GM21529 (cell line): ENCODE data around the gene ROCK2.

Experiments used
- ATAC-seq: cut with Tn5 transposase; IDR thresholded peaks from one replicate; pipeline ENCODE4 v1.9.1; 2021; ENCODE audit not compliant: unreplicated experiment

Gene ROCK2

DNA sequence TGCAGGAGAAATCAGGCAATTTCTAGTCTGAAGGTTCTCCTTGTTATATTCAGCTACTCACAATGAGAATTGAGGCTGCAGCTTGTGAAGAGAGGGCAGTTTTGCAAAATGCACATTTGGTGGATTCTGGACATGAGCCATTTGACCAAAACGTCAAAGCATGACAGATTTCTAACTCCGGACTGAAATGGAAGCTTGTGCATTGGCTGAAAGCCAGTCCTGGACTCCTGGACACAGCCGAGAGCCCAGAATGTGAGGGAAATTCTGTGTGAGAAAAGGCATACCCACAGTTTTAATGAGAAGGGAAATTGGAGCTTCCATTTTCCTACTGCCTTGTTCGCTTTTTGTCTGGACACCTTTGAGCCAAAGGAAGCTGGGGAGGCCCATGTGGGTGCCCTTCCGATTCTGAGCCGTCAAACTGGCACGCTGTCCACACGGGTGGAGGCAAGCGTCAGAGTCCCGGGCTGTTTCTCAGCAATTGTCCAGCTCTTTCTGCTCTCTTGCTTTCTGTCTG, 23.7 kb upstream of the ROCK2 start:
- ATAC-seq = no peak

DNA sequence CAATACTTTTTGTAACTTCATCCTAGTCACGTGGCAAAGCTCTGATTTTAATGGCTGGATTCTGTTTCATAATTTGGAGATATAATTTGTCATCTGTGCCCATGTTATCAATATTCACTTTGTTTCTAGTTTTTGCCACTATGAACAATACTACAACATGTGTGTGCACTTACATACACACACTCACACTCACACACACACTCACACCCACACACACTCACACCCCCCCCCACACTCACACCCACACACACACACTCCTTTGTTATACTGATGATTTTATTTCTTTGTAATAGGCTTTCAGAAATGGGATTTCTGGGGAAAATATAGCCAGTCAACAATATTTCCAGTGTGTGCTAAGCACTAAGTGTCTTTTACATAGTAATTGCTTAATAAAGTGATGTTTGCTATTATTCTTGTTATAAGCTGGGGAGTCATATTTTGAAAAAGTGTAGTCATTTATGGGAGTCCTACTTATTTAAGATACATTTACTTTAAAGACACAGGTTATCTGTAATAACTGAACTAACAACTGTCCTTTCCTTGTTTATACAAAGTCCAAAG, 22.8 kb upstream of the ROCK2 start:
- ATAC-seq = no peak

DNA sequence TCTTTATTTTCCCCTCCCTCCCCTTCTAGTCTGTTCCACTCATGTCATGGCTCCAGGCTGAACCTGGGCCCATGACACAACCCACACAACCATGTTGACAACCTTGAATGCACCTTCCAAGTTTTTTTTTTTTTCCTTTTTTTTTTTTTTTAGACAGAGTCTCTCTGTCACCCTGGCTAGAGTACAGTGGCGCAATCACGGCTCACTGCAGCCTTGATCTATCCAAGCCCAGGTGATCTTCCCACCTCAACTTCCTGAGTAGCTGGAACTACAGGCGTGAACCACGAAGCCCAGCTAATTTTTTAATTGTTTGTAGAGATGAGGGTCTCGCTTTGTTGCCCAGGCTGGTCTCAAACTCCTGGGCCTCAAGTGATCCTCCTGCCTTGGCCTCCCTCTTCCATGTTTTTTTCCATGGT, 21.9 kb upstream of the ROCK2 start:
- ATAC-seq = no peak

DNA sequence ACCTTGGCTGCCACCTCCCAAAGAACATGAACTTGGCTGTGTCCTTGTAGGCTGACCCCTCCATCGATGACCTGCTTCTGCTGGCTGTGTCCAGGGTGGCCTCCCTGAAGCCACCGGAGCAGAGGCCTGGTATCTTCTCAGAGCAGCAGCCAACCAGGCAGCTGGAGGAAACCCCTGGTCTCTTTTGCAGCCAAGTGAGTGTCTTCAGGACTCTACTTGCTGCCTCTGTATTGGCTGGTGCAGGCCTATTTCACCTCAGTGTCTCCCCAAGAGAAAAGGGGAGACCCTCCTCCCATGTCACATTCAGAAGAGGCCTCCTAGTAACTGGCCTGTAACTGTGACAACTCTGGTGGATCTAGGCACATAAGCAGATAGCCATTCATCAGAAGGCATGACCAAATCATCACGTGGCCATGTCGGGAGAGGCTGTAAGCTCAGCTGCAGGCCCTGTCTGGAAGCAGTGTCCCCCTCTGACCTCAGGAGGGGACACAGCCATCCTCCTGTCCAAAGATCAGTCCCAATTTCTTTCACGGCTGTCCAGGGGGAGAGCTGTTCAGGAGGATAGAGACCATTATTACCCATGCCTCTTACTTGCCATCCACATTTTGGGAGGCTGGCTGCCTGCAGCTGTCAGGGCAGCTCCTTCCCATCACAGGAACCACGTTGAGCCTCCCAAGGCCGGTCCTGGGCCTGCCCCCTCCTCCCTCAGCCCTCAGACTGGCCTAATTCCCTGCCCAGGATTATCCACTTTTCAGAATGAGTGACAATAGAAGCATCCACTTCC, 20.9 kb upstream of the ROCK2 start:
- ATAC-seq = no peak

DNA sequence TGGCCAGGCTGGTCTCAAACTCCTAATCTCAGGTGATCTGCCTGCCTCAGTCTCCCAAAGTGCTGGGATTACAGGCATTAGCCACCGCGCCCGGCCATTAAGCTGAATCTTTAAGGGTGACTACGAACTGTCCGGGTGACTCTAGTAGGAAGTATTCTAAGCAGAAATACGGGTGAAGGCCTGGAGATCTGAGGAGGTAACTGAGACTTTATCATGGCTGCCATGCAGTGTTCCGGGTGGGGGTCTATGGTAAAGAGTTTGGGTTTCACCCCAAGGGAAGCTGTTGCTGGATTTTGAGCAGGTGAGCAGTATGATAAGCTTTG, 20.1 kb upstream of the ROCK2 start:
- ATAC-seq = no peak

DNA sequence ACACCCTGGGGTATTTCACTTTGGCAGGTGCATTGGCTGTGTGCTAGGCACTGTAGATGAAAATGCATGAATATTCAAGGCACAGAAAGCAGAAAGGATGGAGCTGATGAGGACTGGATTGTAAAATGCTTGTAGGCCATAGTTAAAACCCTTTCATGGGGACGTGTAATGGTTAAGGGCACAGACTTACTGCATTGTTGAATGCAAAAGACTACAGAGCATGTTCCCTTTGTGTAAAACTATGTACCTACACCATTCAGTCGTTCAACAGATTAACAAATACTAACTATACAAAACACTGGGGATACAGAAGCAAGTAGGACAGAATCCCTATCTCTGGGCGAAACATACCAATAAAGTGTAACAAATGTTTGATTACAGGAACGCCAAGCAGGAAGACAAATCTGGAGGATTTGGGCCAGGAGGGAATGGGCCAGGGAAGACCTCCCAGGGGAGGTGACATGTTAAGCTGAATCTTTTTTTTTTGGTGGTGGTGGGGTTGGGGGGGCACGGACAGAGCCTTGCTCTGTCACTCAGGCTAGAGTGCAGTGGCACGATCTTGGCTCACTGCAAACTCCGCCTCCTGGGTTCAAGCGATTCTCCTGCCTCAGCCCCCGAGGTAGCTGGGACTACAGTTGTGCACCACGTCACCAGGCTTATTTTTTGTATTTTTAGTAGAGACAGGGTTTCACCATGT, 19.6 kb upstream of the ROCK2 start:
- ATAC-seq = no peak

DNA sequence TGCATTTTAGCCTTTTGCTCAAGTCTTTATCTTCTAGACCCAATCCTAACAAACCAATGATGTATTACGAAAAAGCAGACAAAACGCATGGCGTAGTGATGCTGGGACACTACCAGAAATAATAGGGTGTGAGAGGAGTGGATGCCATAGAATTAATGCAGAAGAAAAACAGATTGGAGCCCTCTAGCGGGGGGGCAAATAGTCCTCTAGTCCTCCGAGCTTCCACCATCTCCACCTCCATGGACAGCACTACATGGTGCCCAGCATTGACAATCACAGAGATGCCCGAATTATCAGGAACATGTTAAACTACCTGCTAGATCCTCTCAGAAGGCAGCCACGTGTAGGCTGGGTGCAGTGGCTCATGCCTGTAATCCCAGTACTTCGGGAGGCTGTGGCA, 15.4 kb upstream of the ROCK2 start:
- no peak for ATAC-seq

DNA sequence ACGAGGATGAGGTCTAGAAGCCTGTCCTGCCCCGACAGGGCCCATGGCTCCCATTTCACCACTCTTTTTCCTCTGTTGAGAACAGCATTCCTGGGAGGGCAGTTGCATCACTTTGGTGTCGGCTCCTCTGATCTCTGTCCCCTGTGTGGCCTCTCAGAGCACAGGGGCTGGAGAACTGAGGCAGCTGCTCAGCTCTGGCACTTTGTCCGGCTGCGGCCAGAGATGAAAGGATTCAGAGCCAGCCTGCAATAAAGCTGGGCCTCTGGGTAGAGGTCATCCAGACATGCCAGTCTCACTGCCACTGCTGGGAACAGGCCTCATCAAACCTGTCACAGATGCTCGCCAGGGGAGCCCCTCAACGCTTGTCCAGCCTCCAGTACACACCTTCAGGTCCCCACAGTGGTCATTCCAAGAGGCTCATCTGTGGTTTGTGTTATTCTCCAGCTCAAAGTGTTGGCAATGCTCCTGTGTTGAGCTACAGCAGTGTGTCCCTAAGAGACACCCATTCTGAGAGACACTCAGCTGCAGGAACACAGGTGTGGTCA, 13.1 kb upstream of the ROCK2 start:
- ATAC-seq = no peak

DNA sequence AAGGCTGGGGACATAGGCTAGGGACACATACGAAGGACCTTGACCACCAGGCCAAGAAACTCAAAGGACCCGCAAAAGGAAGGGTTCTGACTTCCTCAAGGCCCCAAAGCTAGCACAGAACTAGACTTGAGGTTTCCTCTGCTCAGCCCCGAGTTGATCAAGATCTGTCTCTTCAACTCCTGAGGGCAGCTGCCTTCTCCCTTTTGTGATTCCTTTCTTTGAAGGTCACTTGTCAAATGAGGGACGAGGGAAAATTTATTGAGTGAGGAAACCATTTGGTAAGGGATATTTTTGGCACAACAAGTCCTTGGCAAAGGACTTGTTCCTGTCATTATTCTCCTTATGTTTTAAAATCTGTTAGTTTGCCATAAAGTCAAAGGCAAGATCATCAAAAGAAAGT, 12.3 kb upstream of the ROCK2 start:
- ATAC-seq = no peak

DNA sequence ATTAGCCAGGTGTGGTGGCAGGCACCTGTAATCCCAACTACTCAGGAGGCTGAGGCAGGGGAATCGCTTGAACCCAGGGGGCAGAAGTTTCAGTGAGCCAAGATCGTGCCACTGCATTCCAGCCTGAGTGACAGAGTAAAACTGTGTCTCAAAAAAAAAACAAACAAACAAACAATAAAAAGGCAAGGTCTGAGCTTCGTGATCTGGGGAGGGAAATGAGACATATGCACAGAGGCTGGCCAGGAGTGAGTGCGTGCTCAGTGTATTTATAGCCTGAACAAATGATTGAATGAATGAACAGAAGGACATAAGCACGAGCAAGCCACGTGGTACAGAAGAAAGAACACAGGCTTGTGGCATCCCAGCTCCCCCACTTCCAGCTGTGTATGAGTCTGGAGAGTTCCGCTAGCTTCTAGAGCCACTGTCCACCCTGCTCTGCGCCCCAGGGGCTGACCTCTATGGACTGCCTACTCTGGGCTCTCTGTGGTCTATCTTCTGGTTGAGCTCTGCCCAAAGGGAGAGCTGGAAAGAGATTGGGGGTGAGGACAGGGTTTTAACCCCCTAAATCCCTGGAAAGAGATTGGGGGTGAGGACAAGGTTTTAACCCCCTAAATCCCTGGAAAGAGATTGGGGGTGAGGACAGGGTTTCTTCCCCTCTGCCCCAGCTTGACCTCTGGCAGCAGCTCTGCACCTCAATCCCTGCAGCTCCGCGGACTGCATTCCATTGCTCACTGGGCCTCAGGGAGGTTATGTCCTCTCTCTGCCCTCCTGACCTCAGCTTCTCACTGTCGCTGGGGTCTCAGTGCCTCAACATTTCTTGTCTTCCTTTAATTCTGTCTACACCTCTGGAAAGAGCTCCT, 11.0 kb upstream of the ROCK2 start:
- ATAC-seq = no peak

DNA sequence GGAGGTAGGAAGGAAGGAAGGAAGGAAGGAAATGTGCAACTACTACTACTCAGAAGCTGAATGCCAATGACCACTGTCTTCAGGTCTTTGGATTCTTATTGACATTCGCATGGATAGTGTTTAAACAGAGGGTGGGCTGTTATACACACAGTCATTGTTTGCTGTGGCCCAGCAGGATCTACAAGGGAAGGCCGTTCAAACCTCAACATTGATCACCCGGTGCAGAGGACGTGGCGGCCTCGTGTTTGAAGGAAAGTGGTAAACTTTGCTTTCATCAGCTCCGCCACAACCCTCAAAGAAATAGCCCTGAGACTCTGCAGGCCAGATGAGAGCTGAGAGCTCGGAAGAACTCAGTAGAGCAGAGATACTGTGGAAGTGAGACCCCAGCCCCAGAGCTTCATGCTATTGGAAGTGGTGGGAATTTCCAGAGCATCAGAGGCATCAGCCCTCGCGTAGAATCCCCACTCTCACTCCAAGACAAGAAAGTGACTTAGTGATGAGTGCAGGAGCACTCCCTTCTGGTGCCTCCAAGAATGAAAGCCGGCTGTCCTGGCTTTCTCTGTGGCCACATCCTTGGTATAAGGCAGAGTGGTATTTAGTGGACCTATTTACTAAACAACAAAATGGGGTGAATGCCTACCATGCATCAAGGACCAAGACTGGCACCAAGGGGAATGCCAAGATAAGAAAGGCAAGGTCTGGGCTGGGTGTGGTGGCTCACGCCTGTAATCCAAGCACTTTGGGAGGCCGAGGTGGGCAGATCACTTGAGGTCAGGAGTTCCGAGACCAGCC, 10.1 kb upstream of the ROCK2 start:
- no peak for ATAC-seq

DNA sequence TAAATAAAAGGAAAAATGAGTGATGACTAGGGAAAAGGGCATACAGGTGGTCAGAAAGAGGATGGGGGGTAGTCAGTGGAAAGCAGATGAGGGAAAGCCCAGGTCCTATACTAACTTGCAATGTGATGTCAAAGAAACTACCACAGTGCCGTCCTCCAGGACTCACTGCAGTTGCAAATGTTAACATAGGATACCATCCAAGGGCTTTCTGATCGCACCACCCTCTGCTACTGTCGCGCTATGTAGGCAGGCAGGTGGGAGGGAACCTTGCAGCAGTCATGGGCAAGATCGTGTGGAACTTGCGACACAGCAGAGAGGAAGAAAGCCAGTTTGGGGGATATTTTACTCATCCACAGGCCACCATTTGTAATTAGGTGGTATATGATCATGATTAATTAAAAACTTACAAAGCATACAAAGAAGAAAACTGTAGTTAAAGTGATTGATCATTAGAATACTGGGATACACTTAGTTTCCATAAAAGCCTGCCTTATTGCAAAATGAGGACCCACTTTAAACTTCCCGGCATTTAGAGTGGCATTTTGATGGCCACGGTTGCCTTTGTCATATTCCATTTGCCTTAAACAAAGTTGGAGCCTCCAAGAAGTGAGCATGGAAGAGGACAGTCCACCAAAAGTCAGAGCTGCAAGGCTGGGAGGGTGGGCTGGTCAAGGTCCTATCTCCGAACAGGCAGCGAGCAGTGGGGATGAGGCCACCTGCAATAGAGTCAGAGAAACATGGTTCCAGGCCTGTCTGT, 8.5 kb upstream of the ROCK2 start:
- no peak for ATAC-seq

DNA sequence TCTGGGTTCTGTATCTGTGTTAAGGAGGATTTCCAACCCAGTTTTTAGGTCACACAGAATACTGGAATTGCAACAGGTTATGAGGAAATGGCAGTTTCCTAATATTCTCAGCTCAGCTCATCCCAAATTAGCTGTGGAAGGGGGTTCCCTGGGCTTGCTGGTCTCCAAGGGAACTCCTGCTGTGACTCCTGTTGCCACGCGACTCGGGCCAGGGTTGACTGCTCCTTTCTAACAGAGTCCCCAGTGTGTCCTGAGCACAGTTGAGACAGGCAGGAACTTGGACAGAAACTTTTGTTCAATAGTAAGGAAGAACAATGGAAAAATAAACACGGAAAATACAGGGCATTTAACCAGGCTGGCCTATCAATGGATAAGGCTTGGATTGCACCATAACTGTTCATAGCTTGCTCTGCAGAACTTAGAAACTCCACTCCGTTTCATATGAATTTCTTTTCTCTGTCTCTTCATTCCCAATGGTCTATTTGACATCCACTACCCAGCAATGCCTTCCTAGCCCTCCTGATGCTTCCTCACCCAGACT, 3.8 kb upstream of the ROCK2 start:
- no peak for ATAC-seq

DNA sequence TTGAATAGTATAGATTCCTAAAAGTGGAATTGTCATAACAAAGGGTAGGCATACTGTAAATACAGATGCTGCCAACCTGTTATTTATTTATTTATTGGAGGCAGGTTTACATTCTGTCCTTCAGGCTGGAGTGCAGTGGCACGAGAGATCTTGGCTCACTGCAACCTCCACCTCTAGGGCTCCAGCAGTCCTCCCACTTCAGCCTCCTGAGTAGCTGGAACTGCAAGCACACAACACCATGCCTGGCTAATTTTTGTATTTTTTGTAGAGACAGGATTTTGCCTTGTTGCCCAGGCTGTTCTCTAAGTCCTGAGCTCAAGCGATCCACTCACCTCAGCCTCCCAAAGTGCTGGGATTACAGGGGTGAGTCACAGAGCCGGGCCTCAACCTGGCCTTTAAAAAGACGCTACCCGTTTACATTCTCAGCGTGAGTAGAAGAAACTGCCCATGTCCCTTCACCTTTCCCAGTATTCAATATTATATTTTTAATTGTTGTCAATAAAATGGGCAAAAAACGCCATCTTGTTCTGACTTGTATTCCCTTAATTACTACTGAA, 3.0 kb upstream of the ROCK2 start:
- ATAC-seq = no peak

DNA sequence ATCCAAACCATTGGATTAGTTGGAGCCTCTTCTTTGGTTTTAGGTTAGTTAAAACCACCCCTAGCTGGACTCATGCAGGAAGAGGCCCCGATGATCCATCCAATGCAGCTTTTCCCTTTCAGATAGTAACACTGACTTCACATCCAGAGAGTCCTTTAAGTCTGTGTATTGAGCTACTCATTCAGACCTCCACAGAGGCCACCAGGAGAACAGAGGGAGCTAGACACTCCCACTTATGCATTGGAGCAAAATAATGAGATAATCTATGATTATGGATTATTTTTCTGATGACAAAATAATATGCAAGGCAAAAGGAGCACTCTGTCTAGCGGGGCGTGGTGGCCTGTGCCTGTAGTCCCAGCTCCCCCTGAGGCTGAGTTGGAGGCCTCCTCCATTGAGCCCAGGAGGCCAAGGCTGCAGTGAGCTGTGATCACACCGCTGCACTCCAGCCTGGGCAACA, 1.6 kb upstream of the ROCK2 start:
- no peak for ATAC-seq

DNA sequence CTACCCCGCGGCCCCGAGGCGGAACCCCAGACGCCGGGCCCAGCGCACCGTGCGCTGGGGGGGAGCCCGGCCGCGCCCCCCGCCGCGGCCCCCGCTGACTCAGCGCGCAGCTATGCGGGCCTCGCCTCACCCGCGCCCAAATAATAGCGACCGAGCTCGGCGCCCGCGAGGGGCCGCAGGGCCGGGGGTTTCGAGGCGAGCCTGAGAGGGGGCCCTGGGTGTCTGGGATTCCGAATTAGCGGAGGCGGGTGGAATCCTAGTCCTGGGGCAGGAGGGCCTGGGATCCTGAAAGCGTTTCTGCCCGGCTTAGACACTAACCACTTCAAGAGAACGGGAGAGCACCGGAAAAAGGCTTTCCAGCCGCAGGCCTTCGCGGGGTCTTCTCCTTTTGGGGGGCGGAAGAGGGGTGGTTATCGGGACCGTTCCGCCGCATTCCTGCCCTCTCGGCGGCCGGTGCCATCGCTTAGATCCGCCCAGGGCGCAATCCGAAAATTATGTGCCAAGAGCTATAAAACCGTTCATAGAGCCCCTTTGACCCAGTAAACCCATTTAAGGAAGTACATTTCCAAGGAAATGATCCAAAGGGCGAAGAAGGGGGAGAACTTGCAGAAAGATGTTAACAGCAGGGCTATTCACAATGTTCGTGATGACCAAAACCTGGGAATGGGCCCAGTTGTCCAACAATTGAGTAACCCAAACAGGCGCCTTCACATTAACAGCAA, 681 bp upstream of the ROCK2 start:
- ATAC-seq = peak; percentile 29

DNA sequence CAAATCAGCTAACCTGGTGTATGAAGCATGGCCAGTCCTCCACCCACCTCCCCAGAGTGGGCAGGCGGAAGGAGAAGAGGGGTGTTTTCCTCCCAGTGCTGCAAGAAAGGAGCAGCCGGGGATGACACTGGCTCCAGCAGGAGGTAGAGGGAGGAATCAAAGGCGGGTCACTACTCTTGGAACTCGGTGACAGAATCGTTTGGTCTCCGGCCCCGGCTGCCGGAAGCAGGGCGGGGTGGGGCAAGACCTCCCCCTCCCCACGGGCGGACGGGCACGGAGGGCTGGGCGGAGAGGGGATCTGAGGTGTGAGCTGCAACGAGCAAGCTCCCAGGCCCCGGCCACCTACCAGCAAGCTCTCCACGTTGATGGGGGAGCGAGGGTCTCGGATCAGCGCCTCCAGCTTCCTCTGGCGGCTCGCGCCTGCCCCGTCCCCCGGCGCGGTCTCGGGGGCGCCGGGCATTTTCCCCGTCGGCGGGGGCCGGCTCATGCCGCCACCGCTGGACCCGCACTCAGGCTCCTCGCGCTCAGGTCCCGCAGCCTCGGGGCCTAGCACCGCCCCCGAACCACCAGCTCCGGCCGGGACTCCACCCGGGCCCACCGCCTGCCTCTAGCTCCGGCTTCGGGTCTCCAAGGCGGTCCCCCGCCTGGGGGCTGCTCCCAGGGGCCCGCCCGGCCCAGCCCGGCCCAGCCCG, 640 bp downstream of the ROCK2 start:
- ATAC-seq = peak; percentile 32

DNA sequence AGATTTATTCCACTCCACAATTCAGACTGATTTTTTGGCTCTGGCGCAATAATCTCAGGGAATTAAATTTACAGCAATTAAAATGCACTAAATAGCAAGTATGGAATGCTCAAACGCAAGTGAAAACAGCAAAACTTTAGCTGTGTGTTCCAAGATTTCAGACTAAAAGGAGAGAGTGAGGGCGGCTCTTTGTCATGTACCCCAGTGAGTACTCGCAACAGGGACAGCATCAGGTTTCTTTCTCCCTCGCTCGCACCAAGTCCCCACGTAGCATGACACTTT, 1.1 kb downstream of the ROCK2 start:
- ATAC-seq = no peak
